OCI-LY3 (cell line): ENCODE results near the gene ACY1.

Experiments used
- CTCF ChIP-seq: fragments of 200-600, 300-600 bp; sonication (generic); IDR thresholded peaks from 2 replicates; pipeline ENCODE4 v1.5.1; 2014; ENCODE audit warnings: antibody characterized with exemption, low read length, low read depth
- EZH2phosphoT487 ChIP-seq: fragments of 200-600 bp; shearing (Covaris generic); IDR thresholded peaks from 2 replicates; pipeline ENCODE4 v1.6.1; 2018; ENCODE audit warnings: antibody characterized with exemption, mixed run types, low read depth

DNA sequence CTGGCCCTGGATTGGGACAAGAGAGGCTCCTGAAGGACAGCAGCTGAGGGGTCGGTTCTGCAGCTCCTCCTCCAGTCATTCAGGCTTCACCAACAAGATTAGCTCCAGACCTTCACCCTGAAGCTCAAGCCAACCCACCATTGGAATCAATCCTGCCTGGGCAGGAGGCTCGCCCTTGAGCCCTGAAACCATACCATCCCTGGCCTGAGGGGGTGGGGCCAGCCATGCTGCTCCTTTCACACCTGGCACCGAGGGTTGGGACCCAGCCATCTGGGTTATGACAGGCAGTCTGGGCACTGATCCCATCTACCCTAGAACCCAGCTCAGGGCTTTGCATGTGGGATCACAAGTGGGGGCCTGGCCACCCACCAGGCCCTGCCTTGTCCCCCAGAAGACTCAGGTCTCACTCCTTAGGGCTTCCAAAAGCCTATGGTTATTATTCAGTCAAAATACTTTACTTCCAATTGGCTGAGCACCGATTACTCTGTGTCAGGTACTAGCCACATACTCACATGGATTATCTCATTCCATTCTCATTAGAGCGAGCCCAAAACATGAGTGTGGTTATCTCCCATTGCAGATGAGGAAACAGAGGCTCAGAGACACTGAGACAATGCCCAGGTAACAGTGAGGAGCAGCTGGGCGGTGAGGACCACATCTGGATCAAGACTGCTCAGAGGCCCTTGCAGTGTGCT is 12.6 kb upstream of the ACY1 start:
- TF ChIP-seq CTCF = no peak
- no peak for TF ChIP-seq EZH2phosphoT487
